Measurements from ENCODE around the gene CHD9NB. TPM values are rescaled to one million over a fixed set of nuclear protein-coding genes. Genes with fewer than 3 reads are reported as not detected.
A peak's percentile ranks its signal among the peaks of the same experiment; 100 is the strongest.

The CHD9NB gene
- total RNA-seq, 1 experiment from 2014 or later, result 1.6 TPM

DNA sequence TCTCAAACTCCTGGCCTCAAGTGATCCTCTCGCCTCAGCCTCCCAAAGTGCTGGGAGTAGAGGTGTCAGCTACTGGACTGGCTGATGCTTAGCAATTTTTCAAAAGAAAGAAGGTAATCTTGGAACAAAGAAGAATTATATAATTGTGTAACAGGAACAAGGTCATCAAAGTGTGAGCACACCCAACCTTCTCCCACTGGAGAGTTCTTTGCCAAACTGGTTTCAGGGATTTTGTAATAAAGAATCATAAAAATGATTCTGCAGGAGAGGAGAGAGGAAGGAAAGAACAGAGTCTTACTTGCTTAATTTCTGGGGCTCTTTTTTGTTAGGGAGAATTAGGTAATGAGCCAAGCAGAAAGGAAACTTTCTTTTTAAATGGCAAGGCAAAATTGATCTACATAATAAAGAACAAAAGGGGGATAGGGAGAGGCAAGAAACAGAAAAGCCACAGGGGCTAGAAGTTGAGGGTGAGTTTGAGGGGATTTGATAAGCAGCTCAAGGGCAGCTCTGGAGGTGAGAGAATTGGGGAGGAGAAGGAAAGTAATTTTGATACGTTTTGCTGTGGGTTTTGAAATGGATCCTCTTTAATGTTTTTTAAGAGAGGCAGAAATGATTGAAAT is 21.3 kb downstream of the CHD9NB start:
- DNase-seq (ENCODE audit: low spot score), result no peak

DNA sequence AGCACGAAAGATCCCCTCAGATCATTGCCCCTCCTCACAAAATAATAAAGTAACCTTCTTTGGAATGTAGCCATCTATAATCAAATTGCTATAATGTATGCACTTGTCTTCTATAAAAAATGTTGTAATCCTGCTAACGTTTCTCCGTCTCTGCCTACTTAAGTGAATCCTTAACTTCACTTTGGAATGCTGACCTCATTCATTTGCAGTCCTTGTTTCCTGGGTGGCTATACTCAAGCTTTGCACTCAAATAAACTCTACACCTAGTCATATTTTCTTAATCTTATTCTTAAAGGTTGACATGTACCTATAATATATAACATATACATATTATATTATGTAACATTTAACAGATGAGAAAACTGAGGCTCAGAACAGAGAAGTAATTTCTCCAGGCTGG is 22.7 kb downstream of the CHD9NB start:
- DNase-seq (ENCODE audit: low spot score), result no peak

DNA sequence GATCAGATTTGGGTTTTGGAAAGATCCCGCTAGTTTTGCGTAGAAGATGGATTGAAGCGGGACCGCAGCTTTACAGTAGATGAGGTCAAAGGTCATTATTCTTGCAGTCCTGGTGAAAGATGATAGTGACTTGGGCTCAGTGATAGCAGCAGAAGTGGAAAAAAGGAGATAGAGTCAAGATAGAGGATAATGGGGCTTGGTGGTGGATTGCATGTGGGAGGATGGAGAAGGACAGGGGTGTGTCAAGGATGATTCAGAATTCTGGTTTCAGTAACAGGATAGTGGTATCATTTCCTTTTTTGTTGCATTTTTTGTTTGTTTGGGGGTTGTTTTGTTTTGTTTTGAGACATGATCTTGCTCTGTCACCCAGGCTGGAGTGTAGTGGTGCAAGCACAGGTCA is 28.7 kb downstream of the CHD9NB start:
- DNase-seq (ENCODE audit: low spot score), result no peak

DNA sequence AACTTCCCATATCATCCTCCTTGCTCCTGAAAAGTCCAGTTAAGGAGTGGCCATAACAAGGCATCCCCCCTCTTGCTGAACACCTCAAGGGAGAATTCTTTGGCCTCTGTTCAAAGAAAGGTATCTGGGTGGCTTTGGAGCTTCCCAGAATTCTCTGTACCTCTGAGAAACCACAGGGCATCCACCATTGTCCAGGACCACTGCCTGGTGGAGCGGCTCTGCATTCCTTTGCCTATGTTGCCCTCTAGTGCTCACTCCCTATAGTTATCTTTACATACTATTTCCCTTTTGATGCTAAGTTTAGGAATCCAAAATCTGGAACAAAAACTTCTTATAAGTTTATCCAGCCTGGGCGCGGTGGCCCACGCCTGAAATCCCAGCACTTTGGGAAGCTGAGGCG is 30.3 kb downstream of the CHD9NB start:
- DNase-seq (ENCODE audit: low spot score), result peak; percentile 53

DNA sequence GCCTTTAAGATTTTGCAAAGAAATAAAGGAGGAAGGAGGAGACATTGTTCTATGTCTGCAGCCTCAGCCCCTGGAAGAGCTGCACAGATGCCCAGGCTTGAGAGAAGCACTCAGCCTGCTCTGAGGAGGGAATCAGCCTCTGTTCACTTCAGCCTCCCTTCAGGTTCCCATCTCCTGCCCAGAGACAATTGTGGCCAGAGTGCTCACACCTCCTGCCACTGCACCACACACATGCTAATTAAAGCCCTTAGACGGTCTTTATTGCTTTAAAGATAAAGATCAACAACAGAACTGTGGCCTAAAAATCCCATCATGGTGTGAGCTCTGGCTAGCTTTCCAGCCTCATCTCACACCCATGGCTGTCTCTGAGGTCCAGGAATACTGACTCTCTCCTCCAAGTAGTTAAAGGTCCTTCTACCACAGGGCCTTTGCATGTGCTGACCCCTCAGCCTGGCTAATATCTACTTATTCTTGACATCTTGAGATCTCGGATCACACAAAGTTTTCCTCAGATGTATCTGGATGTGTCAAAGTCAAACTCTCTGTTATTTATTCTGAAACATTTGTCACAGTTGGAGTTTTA is 33.8 kb downstream of the CHD9NB start:
- no peak for DNase-seq (ENCODE audit: low spot score)

DNA sequence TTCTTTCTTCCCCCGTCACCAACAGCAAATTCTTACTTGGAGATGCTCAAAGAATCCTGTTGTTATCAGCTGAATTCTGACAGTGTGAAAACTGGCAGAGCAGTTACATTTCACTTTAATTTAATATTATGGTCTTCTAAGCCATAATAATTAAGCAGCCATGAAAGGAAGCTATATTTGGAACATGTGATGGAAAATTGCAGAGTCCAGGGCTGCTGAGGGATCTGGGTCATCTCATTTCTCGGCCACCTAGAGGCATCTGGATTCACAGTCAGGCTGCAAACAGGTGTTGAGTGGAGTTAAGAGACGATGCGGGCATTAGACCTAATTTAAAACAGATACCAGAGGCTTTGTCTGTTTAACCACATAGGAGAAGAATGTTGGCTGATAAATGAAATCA is 38.4 kb downstream of the CHD9NB start:
- no peak for DNase-seq (ENCODE audit: low spot score)

DNA sequence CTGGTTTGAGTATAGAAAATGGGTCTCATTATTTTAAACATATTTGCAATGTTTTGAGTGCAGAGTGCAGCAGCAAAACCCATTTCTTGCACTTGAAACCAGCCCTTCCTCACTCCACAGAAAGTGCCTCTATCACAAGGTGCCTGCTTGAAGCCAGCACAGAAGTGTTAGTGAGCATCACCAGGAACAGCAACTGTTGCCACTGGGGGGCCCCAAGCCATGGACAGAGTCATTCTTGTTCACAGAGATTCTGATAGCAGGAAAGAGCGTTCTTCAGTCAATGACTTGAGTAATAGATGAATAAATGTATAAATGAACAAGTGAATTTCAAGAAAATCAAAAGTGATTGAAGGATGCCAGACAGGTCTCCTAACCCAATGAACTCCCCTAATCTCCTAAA is 45.6 kb downstream of the CHD9NB start:
- no peak for DNase-seq (ENCODE audit: low spot score)

DNA sequence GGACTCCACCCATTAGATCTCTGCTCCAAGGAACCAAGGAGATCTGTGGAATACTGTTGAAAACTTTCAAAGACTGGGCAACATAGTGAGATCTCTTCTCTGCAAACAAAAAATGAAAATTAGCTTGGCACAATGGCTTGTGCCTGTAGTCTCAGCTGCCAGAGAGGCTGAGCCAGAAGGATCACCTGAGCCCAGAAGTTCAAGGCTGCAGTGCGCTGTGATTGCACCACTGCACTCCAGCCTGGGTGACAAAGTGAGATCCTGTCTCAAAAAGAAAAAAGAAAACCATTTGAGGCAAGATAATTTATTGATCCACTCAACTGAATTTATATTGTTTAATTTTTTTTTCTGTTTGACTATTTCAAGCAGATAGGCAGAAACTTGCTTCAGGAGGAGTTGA is 54.8 kb downstream of the CHD9NB start:
- DNase-seq (ENCODE audit: low spot score), result no peak

DNA sequence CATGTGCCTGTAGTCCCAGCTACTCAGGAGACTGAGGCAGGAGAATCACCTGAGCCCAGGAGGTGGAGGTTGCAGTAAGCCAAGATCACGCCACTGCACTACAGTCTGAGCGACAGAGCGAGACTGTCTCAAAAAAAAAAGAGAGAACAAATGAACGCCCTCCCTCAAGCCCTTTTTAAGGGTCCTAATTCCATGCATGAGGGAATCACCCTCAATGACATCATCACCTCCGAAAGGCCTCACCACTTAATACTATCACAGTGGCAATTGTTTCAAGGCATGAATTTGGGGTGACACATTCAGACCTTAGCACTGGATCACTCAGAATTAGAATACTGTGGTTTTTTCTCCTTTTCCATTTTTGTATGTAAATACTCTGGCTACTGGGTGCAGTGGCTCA is 57.8 kb downstream of the CHD9NB start:
- DNase-seq (ENCODE audit: low spot score), result no peak

DNA sequence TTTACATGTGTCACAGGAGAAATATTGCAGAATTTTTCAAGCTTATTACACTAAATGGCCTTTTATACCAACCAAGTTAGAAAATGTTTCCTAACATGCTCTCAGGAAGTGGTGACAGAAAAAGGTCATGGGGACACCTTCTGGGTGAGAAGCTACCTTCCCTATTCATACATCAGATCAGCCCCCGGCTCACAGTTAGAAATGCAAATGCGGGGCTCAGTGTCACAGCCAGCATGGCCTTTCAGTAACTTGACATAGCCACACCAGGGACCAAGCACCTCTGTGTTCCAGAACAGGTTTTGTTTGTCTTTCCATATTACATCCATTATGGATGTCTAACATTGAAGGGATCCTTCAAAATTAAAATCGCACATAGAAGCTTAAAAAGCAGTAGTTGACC is 59.5 kb downstream of the CHD9NB start:
- no peak for DNase-seq (ENCODE audit: low spot score)

DNA sequence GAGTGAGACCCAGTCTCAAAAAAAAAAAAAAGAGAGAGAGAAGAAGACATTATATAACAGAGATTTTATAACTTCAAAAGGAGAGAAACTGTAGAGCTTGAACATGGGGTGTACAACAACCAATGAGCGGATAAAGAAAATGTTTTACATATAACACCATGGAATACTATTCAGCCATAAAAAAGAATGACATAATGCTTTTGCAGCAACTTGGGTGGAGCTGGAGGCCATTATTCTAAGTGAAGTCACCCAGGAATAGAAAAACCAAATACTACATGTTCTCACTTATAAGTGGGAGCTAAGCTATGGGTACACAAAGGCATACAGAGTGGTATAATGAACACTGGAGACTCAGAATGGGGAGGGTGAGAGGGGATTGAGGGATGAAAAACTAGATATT is 61.1 kb downstream of the CHD9NB start:
- no peak for DNase-seq (ENCODE audit: low spot score)

Other genes with a start within 250 kb of the CHD9NB start
- gene CHD9, start 2.1 kb upstream of the CHD9NB start, total RNA-seq (2014; rRNA removed; shearing (Covaris generic)), result 12.1 and 15.8 TPM in 2 replicates